Naive B cell (primary cell): ENCODE data around the gene BSN. TPM values are rescaled to one million over a fixed set of nuclear protein-coding genes. Genes with fewer than 3 reads are reported as not detected.

Experiments
- ATAC-seq, 2 donors: fragments of 150-1000 bp; cut with Tn5 transposase; 2 replicates each; pipeline ENCODE4 v1.10.0; 2021; ENCODE audit warnings: low read depth in 2 of 2, mild to moderate bottlenecking in 2 of 2, moderate library complexity in 2 of 2
- DNase-seq: peaks from one replicate; pipeline ENCODE4 v3.0.0; 2022
- H3K27ac Mint-ChIP-seq, 6 donors: one replicate each; pipeline ENCODE4 v1.8.0; 2020 to 2022; ENCODE audit warnings: mild to moderate bottlenecking in 6 of 6, mixed read lengths in 6 of 6, moderate library complexity in 5 of 6, inconsistent platforms in 2 of 6
- H3K27me3 Mint-ChIP-seq, 3 donors: one replicate each; pipeline ENCODE4 v1.8.0; 2021 to 2022; ENCODE audit warnings: mixed read lengths in 3 of 3, mild to moderate bottlenecking in 1 of 3
- H3K36me3 Mint-ChIP-seq, 2 donors: one replicate each; pipeline ENCODE4 v1.8.0; 2020 to 2022; ENCODE audit warnings: mixed read lengths in 2 of 2, inconsistent platforms in 1 of 2, mild to moderate bottlenecking in 1 of 2
- H3K4me1 Mint-ChIP-seq, 3 donors: one replicate each; pipeline ENCODE4 v1.8.0; 2020 to 2022; ENCODE audit warnings: mixed read lengths in 3 of 3, inconsistent platforms in 1 of 3, mild to moderate bottlenecking in 1 of 3, moderate library complexity in 1 of 3
- H3K4me3 Mint-ChIP-seq, 8 donors: one replicate each; pipeline ENCODE4 v1.8.0; 2020 to 2022; ENCODE audit warnings: mild to moderate bottlenecking in 8 of 8, mixed read lengths in 8 of 8, moderate library complexity in 8 of 8, inconsistent platforms in 2 of 8
- H3K9me3 Mint-ChIP-seq, 7 donors: one replicate each; pipeline ENCODE4 v1.8.0; 2020 to 2022; ENCODE audit warnings: mixed read lengths in 7 of 7, mild to moderate bottlenecking in 5 of 7, inconsistent platforms in 2 of 7, moderate library complexity in 1 of 7
- polyA plus RNA-seq, 6 donors: library from polyadenylated mRNA; unstranded; fragments of 300-500 nt; fragmentation: Illumina TruSeq; gene quantifications; one replicate each; pipeline ENCODE4 v1.2.3, GENCODE V29; 2021; ENCODE audit warnings: low read depth in 6 of 6

Gene BSN
- polyA plus RNA-seq, 6 donors from 2014 or later = not detected

GRCh38 chr3:49523756-49524747, 30.2 kb upstream of the BSN start:
- H3K27me3 Mint-ChIP-seq = no peaks in the 10 kb centered on the region
- H3K27ac Mint-ChIP-seq = peak overlapping the region in 2 of 6 donors; percentile 9 to 75
- H3K4me1 Mint-ChIP-seq = peaks cover 14 to 27% (median 25%) of the 10 kb centered on the region in 3 donors
- no peak for ATAC-seq
- no peak overlapping the region for H3K4me3 Mint-ChIP-seq
- no peaks in the 10 kb centered on the region for H3K36me3 Mint-ChIP-seq
- no peak for DNase-seq
- no peaks in the 10 kb centered on the region for H3K9me3 Mint-ChIP-seq

GRCh38 chr3:49529567-49529966, 24.7 kb upstream of the BSN start:
- Mint-ChIP-seq H3K36me3 (peaks cover 0 to 8% of the 10 kb centered on the region in 2 donors), H3K27ac (no peak overlapping the region), H3K4me3 (peak overlapping the region in 1 of 8 donors; percentile 52), H3K27me3 (no peaks in the 10 kb centered on the region), H3K9me3 (no peaks in the 10 kb centered on the region), H3K4me1 (peaks cover 3 to 11% (median 3%) of the 10 kb centered on the region in 3 donors)
- no peak for DNase-seq
- ATAC-seq = no peak

GRCh38 chr3:49530231-49530630, 24.0 kb upstream of the BSN start:
- H3K9me3 Mint-ChIP-seq = no peaks in the 10 kb centered on the region
- no peak for DNase-seq
- peak overlapping the region in 1 of 6 donors; percentile 31 for H3K27ac Mint-ChIP-seq
- peaks cover 0 to 8% of the 10 kb centered on the region in 2 donors for H3K36me3 Mint-ChIP-seq
- H3K4me1 Mint-ChIP-seq = peaks cover 1 to 9% (median 3%) of the 10 kb centered on the region in 3 donors
- H3K4me3 Mint-ChIP-seq = peak overlapping the region in 1 of 8 donors; percentile 17
- no peaks in the 10 kb centered on the region for H3K27me3 Mint-ChIP-seq
- no peak for ATAC-seq

- Mint-ChIP-seq H3K4me1 (peaks cover 0 to 9% (median 3%) of the 10 kb centered on the region in 3 donors), H3K27ac (no peak overlapping the region), H3K27me3 (no peaks in the 10 kb centered on the region), H3K36me3 (peaks cover 0 to 8% of the 10 kb centered on the region in 2 donors), H3K9me3 (no peaks in the 10 kb centered on the region), H3K4me3 (no peak overlapping the region)
- DNase-seq (no peak), ATAC-seq (no peak)
Observed at GRCh38 chr3:49530701-49531100, 23.6 kb upstream of the BSN start.

- Mint-ChIP-seq H3K27me3 (no peaks in the 10 kb centered on the region), H3K36me3 (peaks cover 0 to 8% of the 10 kb centered on the region in 2 donors), H3K4me1 (peaks cover 0 to 9% (median 3%) of the 10 kb centered on the region in 3 donors), H3K4me3 (no peak overlapping the region), H3K9me3 (no peaks in the 10 kb centered on the region), H3K27ac (peak overlapping the region in 1 of 6 donors; percentile 21)
- ATAC-seq (no peak), DNase-seq (no peak)
Observed at GRCh38 chr3:49531218-49531617, 23.1 kb upstream of the BSN start.

GRCh38 chr3:49531715-49532114, 22.6 kb upstream of the BSN start:
- DNase-seq (no peak), ATAC-seq (no peak)
- no peaks in the 10 kb centered on the region for H3K27me3 Mint-ChIP-seq
- H3K36me3 Mint-ChIP-seq = peaks cover 0 to 8% of the 10 kb centered on the region in 2 donors
- H3K4me1 Mint-ChIP-seq = peaks cover 0 to 9% (median 3%) of the 10 kb centered on the region in 3 donors
- H3K27ac Mint-ChIP-seq = no peak overlapping the region
- H3K9me3 Mint-ChIP-seq = no peaks in the 10 kb centered on the region
- no peak overlapping the region for H3K4me3 Mint-ChIP-seq

GRCh38 chr3:49533031-49533430, 21.2 kb upstream of the BSN start:
- ATAC-seq (no peak), DNase-seq (no peak)
- peaks cover 0 to 1% (median under 1%) of the 10 kb centered on the region in 3 donors for H3K4me1 Mint-ChIP-seq
- H3K27ac Mint-ChIP-seq = no peak overlapping the region
- peaks cover 0 to 8% of the 10 kb centered on the region in 2 donors for H3K36me3 Mint-ChIP-seq
- no peaks in the 10 kb centered on the region for H3K9me3 Mint-ChIP-seq
- no peaks in the 10 kb centered on the region for H3K27me3 Mint-ChIP-seq
- H3K4me3 Mint-ChIP-seq = peak overlapping the region in 1 of 8 donors; percentile 63

- H3K9me3 Mint-ChIP-seq = no peaks in the 10 kb centered on the region
- ATAC-seq (no peak), DNase-seq (no peak)
- peaks cover 0 to 8% of the 10 kb centered on the region in 2 donors for H3K36me3 Mint-ChIP-seq
- H3K27ac Mint-ChIP-seq = no peak overlapping the region
- no peaks in the 10 kb centered on the region for H3K27me3 Mint-ChIP-seq
- peaks cover 0 to 1% (median 0%) of the 10 kb centered on the region in 3 donors for H3K4me1 Mint-ChIP-seq
- no peak overlapping the region for H3K4me3 Mint-ChIP-seq
Observed at GRCh38 chr3:49533786-49534519, 20.3 kb upstream of the BSN start.

- H3K9me3 Mint-ChIP-seq = no peaks in the 10 kb centered on the region
- peaks cover 0 to 8% of the 10 kb centered on the region in 2 donors for H3K36me3 Mint-ChIP-seq
- no peak overlapping the region for H3K4me3 Mint-ChIP-seq
- H3K27me3 Mint-ChIP-seq = no peaks in the 10 kb centered on the region
- H3K4me1 Mint-ChIP-seq = peaks cover 0 to 6% (median 4%) of the 10 kb centered on the region in 3 donors
- peak overlapping the region in 3 of 6 donors; percentile 7 to 44 (median 9) for H3K27ac Mint-ChIP-seq
- ATAC-seq = no peak
- no peak for DNase-seq
Observed at GRCh38 chr3:49534581-49535441, 19.5 kb upstream of the BSN start.

- no peak overlapping the region for H3K27ac Mint-ChIP-seq
- peaks cover 0 to 8% of the 10 kb centered on the region in 2 donors for H3K36me3 Mint-ChIP-seq
- peaks cover 5 to 13% (median 9%) of the 10 kb centered on the region in 3 donors for H3K4me1 Mint-ChIP-seq
- no peaks in the 10 kb centered on the region for H3K9me3 Mint-ChIP-seq
- DNase-seq = no peak
- no peaks in the 10 kb centered on the region for H3K27me3 Mint-ChIP-seq
- H3K4me3 Mint-ChIP-seq = no peak overlapping the region
- no peak for ATAC-seq
Observed at GRCh38 chr3:49535971-49536874, 18.1 kb upstream of the BSN start.

- ATAC-seq (no peak), DNase-seq (no peak)
- Mint-ChIP-seq H3K27me3 (no peaks in the 10 kb centered on the region), H3K36me3 (peaks cover 0 to under 1% of the 10 kb centered on the region in 2 donors), H3K4me3 (no peak overlapping the region), H3K9me3 (no peaks in the 10 kb centered on the region), H3K27ac (peak overlapping the region in 1 of 6 donors; percentile 84), H3K4me1 (peaks cover 5 to 13% (median 9%) of the 10 kb centered on the region in 3 donors)
Observed at GRCh38 chr3:49536875-49537533, 17.3 kb upstream of the BSN start.
